Chondrocyte (in vitro differentiated cells): ENCODE data around the gene NRTN. TPM values are rescaled to one million over a fixed set of nuclear protein-coding genes. Genes with fewer than 3 reads are reported as not detected.

Source experiments
- DNase-seq: peaks from one replicate; pipeline ENCODE4 v3.0.0; 2021; ENCODE audit warnings: mixed read lengths, low spot score
- H3K27ac Mint-ChIP-seq: one replicate; pipeline ENCODE4 v1.8.0; 2021; ENCODE audit warnings: mild to moderate bottlenecking, moderate library complexity, mixed read lengths; ENCODE audit not compliant: unreplicated experiment
- H3K27me3 Mint-ChIP-seq: 2 replicates; pipeline ENCODE4 v1.8.0; 2021; ENCODE audit warnings: low read depth, mixed read lengths
- H3K36me3 Mint-ChIP-seq: 2 replicates; pipeline ENCODE4 v1.8.0; 2021; ENCODE audit warnings: low read depth, mixed read lengths
- H3K4me1 Mint-ChIP-seq: 2 replicates; pipeline ENCODE4 v1.8.0; 2021; ENCODE audit warnings: low read depth, mild to moderate bottlenecking, mixed read lengths
- H3K4me3 Mint-ChIP-seq: one replicate; pipeline ENCODE4 v1.8.0; 2021; ENCODE audit warnings: mild to moderate bottlenecking, moderate library complexity, mixed read lengths; ENCODE audit not compliant: unreplicated experiment
- H3K9me3 Mint-ChIP-seq: 2 replicates; pipeline ENCODE4 v1.8.0; 2021; ENCODE audit warnings: low read depth, mixed read lengths
- total RNA-seq: library from RNA; stranded (reverse); gene quantifications from 3 replicates; pipeline ENCODE4 v1.2.1, GENCODE V29; 2021
- TF ChIP-seq, protein P1 (sequence below): fragments of 200-600 bp; sonication (generic); IDR thresholded peaks from 2 replicates; pipeline ENCODE4 v1.5.0; 2021; ENCODE audit warnings: antibody characterized with exemption, mild to moderate bottlenecking, moderate library complexity

Gene NRTN
- total RNA-seq, 1 donor from 2014 or later = 0.77 TPM

DNA sequence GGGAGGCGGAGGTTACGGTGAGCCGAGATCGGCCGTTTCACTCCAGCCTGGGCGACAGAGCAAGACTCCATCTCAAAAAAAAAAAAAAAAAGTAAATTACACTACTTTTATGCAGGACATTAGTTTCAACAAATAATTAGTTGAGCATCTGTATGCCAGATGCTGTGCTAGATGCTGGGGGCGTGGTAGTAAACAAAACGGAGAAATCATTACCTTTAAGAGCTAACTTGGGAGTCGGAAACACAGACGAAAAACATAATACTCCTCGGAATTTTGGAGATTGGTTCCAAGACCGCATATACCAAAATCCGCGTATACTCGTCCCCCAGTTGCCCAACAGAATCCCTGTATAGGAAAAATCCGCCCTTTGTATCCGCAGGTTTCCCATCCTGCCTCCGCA lies 12.6 kb upstream of the NRTN start:
- TF ChIP-seq, protein P1, sequence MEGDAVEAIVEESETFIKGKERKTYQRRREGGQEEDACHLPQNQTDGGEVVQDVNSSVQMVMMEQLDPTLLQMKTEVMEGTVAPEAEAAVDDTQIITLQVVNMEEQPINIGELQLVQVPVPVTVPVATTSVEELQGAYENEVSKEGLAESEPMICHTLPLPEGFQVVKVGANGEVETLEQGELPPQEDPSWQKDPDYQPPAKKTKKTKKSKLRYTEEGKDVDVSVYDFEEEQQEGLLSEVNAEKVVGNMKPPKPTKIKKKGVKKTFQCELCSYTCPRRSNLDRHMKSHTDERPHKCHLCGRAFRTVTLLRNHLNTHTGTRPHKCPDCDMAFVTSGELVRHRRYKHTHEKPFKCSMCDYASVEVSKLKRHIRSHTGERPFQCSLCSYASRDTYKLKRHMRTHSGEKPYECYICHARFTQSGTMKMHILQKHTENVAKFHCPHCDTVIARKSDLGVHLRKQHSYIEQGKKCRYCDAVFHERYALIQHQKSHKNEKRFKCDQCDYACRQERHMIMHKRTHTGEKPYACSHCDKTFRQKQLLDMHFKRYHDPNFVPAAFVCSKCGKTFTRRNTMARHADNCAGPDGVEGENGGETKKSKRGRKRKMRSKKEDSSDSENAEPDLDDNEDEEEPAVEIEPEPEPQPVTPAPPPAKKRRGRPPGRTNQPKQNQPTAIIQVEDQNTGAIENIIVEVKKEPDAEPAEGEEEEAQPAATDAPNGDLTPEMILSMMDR = no peak
- DNase-seq = no peak
- Mint-ChIP-seq H3K9me3 (no peaks in the 10 kb centered on the region), H3K27ac (no peak overlapping the region), H3K27me3 (no peaks in the 10 kb centered on the region), H3K4me3 (no peak overlapping the region), H3K36me3 (peaks cover 9% of the 10 kb centered on the region), H3K4me1 (peaks cover 10% of the 10 kb centered on the region)

DNA sequence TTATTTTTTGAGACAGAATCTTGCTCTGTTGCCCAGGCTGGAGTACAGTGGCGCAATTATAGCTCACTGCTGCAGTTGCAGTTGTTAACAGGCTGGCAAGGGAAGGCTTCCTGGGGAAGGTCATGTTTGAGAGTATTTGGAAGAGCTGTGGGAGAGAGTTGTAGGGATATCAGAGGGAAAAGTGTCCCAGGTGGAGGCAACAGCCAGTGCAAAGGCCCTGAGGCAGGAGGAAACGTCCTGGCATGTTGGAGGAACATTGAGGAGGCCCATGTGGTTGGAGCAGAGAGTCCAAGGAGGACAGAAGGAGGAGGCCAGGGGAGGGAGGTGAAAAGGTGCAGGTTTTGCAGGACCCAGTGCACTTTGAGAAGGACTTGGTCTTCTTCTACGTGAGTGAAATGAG lies 11.7 kb upstream of the NRTN start:
- H3K4me1 Mint-ChIP-seq = peaks cover 10% of the 10 kb centered on the region
- no peaks in the 10 kb centered on the region for H3K27me3 Mint-ChIP-seq
- no peak overlapping the region for H3K27ac Mint-ChIP-seq
- TF ChIP-seq, protein P1 = no peak
- no peak for DNase-seq
- no peak overlapping the region for H3K4me3 Mint-ChIP-seq
- no peaks in the 10 kb centered on the region for H3K9me3 Mint-ChIP-seq
- H3K36me3 Mint-ChIP-seq = peaks cover 7% of the 10 kb centered on the region

GRCh38 chr19:5795382-5795919 lies 9.4 kb upstream of the NRTN start:
- Mint-ChIP-seq H3K4me1 (peaks cover 4% of the 10 kb centered on the region), H3K4me3 (no peak overlapping the region), H3K27me3 (no peaks in the 10 kb centered on the region)

DNA sequence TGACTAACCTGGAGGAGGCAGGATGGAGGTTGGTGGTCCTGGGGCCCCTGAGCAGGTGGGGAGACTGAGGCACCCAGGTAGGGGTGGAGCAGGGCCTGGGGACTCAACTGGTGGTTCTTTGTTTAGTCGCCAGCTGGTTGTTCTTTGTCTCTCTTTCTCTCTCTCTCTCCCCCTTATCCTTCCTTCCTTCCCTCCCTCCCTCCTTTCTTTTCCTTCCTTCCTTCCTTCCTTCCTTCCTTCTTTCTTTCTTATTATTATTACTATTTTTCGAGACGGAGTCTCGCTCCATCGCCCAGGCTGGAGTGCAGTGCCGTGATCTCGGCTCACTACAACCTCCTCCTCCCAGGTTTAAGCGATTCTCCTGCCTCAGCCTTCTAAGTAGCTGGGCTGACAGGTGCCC lies 6.6 kb upstream of the NRTN start:
- no peak for DNase-seq
- peaks cover 5% of the 10 kb centered on the region for H3K27me3 Mint-ChIP-seq
- no peaks in the 10 kb centered on the region for H3K36me3 Mint-ChIP-seq
- H3K9me3 Mint-ChIP-seq = no peaks in the 10 kb centered on the region
- H3K27ac Mint-ChIP-seq = no peak overlapping the region
- TF ChIP-seq, protein P1 = no peak
- H3K4me1 Mint-ChIP-seq = peaks cover 3% of the 10 kb centered on the region
- H3K4me3 Mint-ChIP-seq = no peak overlapping the region

More at GRCh38 chr19:5795382-5795919, 9.4 kb upstream of the NRTN start:
- no peak for DNase-seq
- H3K9me3 Mint-ChIP-seq = no peaks in the 10 kb centered on the region
- TF ChIP-seq, protein P1 = no peak
- H3K27ac Mint-ChIP-seq = no peak overlapping the region
- peaks cover under 1% of the 10 kb centered on the region for H3K36me3 Mint-ChIP-seq

DNA sequence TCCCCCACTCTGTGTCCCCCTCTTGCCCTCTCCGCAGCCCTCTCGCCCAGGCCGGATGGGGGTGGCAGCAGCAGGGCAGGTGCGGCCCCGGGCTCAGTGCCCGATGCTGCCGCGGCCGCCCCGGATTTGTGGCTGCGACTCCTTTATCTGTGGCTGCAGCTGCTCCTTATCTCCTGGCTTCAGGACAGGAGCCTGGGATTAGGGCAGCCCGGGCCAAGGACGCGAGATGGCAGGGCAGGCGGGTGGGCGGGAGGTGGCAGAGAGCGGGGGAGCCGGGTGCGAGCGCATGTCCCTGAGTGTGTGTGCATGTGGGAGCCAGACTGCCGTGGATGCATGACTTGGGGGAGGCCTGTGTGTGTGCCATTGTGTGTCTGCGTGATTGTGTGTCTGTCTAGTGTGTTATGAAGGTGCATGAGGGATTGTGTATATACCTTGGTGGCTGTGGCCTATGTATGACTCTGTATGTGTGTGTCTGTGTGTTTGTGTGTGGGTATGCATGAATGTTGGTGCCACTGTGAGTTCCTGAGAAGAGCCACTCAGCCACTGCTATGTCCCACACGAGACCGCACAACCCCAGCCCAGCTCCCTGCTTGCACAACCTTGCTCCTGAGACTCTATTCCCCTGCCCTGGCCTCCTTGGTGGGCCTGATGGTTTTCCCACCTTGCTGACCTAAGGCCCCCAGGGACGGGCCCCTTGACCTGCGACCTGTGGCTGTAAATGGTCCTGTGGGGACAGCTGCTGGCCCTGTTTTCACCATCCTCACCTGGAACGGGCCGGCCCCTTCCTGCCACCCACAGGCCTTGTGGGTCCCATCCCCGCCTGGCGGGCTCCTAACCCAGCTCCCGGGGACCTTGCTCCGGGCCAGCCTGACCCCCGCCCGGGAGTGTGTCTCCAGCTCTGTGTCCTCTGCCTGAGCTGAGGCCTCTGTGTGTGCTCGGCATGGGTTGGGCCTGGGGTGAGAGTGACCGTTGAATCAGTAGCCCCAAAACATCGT lies 5.3 kb upstream of the NRTN start:
- H3K9me3 Mint-ChIP-seq = no peaks in the 10 kb centered on the region
- H3K4me1 Mint-ChIP-seq = peaks cover 9% of the 10 kb centered on the region
- no peak overlapping the region for H3K27ac Mint-ChIP-seq
- DNase-seq = no peak
- peaks cover 9% of the 10 kb centered on the region for H3K27me3 Mint-ChIP-seq
- no peak overlapping the region for H3K4me3 Mint-ChIP-seq
- H3K36me3 Mint-ChIP-seq = no peaks in the 10 kb centered on the region
- TF ChIP-seq, protein P1 = no peak
